SK-N-MC (cell line): ENCODE data around the gene LEF1.
A peak's percentile ranks its signal among the peaks of the same experiment; 100 is the strongest.

ENCODE experiments used
- DNase-seq: peaks from one replicate; pipeline ENCODE4 v3.0.0-alpha.2; 2011; ENCODE audit warnings: low read depth, low spot score
- H3K27ac ChIP-seq: fragments of 200-600 bp; sonication (generic); 2 replicates; pipeline ENCODE4 v1.5.1; 2016; ENCODE audit warnings: mixed run types
- H3K36me3 ChIP-seq: fragments of 200-600 bp; sonication (generic); 2 replicates; pipeline ENCODE4 v1.6.1; 2017; ENCODE audit warnings: antibody characterized with exemption, low read length, mixed read lengths; ENCODE audit not compliant: insufficient read depth
- H3K4me3 ChIP-seq: fragments of 200-600 bp; sonication (generic); 2 replicates; pipeline ENCODE4 v1.5.1; 2016
- H3K9ac ChIP-seq: fragments of 200-600 bp; sonication (generic); 2 replicates; pipeline ENCODE4 v1.8.0; 2017; ENCODE audit warnings: mixed run types, mixed read lengths; ENCODE audit not compliant: insufficient read length
- H3K9me3 ChIP-seq: fragments of 200-600 bp; sonication (generic); 2 replicates; pipeline ENCODE4 v1.6.1; 2017; ENCODE audit warnings: low read depth, mild to moderate bottlenecking, antibody characterized with exemption, low read length, moderate library complexity, mixed read lengths
- EZH2 ChIP-seq: fragments of 200-600 bp; sonication (generic); IDR thresholded peaks from one replicate; pipeline ENCODE4 v1.6.1; 2017; ENCODE audit warnings: antibody characterized with exemption
- FOXP2 ChIP-seq: optimal IDR thresholded peaks from 2 replicates; pipeline ENCODE3; 2011; ENCODE audit warnings: mild to moderate bottlenecking, moderate library complexity; ENCODE audit not compliant: insufficient read depth; ENCODE audit errors: extremely low read length, control extremely low read depth
- POLR2AphosphoS5 ChIP-seq: IDR thresholded peaks from 2 replicates; pipeline ENCODE4 v1.6.1; 2012; ENCODE audit warnings: mild to moderate bottlenecking, low read depth, low read length, borderline replicate concordance

Gene LEF1

GRCh38 chr4:108068442-108068841 lies 100.3 kb downstream of the LEF1 start:
- Histone ChIP-seq H3K4me3 (peak overlapping the region; percentile 44), H3K36me3 (peaks cover 5% of the 10 kb centered on the region; the same call in 1 of the 2 replicates), H3K9me3 (no peaks in the 10 kb centered on the region), H3K9ac (no peak overlapping the region), H3K27ac (peak overlapping the region; percentile 54; the same call in 1 of the 2 replicates)
- peak; percentile 55 for DNase-seq
- no peak for TF ChIP-seq EZH2
- TF ChIP-seq POLR2AphosphoS5 = peak; percentile 30; the same call in 1 of the 2 replicates

- Histone ChIP-seq H3K36me3 (no peaks in the 10 kb centered on the region), H3K27ac (no peak overlapping the region), H3K9me3 (no peaks in the 10 kb centered on the region), H3K4me3 (no peak overlapping the region), H3K9ac (no peak overlapping the region)
- TF ChIP-seq FOXP2 (no peak), EZH2 (no peak), POLR2AphosphoS5 (no peak)
- DNase-seq = no peak
These were observed 107.9 kb downstream of the LEF1 start for GRCh38 chr4:108060686-108061321.

- TF ChIP-seq EZH2 (no peak), FOXP2 (no peak), POLR2AphosphoS5 (no peak)
- H3K36me3 ChIP-seq = no peaks in the 10 kb centered on the region
- H3K9ac ChIP-seq = no peak overlapping the region
- no peak overlapping the region for H3K27ac ChIP-seq
- no peaks in the 10 kb centered on the region for H3K9me3 ChIP-seq
- no peak for DNase-seq
- H3K4me3 ChIP-seq = no peak overlapping the region
These were observed 108.6 kb downstream of the LEF1 start for GRCh38 chr4:108060164-108060563.

- TF ChIP-seq POLR2AphosphoS5 (no peak), FOXP2 (no peak)
- peaks cover 5% of the 10 kb centered on the region; the same call in 1 of the 2 replicates for H3K36me3 ChIP-seq
- no peak overlapping the region for H3K27ac ChIP-seq
- no peak for DNase-seq
- H3K4me3 ChIP-seq = no peak overlapping the region
- H3K9ac ChIP-seq = no peak overlapping the region
- no peaks in the 10 kb centered on the region for H3K9me3 ChIP-seq
These were observed 109.9 kb downstream of the LEF1 start for GRCh38 chr4:108058685-108059440.

- DNase-seq = no peak
- H3K9ac ChIP-seq = no peak overlapping the region
- H3K36me3 ChIP-seq = peaks cover 6% of the 10 kb centered on the region; the same call in 1 of the 2 replicates
- H3K9me3 ChIP-seq = no peaks in the 10 kb centered on the region
- H3K27ac ChIP-seq = no peak overlapping the region
- TF ChIP-seq FOXP2 (no peak), POLR2AphosphoS5 (no peak), EZH2 (no peak)
- H3K4me3 ChIP-seq = no peak overlapping the region
These were observed 112.3 kb downstream of the LEF1 start for GRCh38 chr4:108056418-108056817.

- H3K36me3 ChIP-seq = peaks cover 6% of the 10 kb centered on the region; the same call in 1 of the 2 replicates
- no peak overlapping the region for H3K9ac ChIP-seq
- DNase-seq = no peak
- H3K4me3 ChIP-seq = no peak overlapping the region
- no peak for TF ChIP-seq POLR2AphosphoS5
- TF ChIP-seq FOXP2 = no peak
- TF ChIP-seq EZH2 = no peak
- H3K27ac ChIP-seq = no peak overlapping the region
- H3K9me3 ChIP-seq = no peaks in the 10 kb centered on the region
These were observed 112.9 kb downstream of the LEF1 start for GRCh38 chr4:108055787-108056186.

- peaks cover 6% of the 10 kb centered on the region; the same call in 1 of the 2 replicates for H3K36me3 ChIP-seq
- no peak overlapping the region for H3K9ac ChIP-seq
- no peak overlapping the region for H3K4me3 ChIP-seq
- DNase-seq = no peak
- H3K27ac ChIP-seq = no peak overlapping the region
- TF ChIP-seq EZH2 (no peak), FOXP2 (no peak), POLR2AphosphoS5 (no peak)
- no peaks in the 10 kb centered on the region for H3K9me3 ChIP-seq
These were observed 114.6 kb downstream of the LEF1 start for GRCh38 chr4:108054025-108054638.

GRCh38 chr4:108053251-108053711 lies 115.5 kb downstream of the LEF1 start:
- no peak for DNase-seq
- H3K36me3 ChIP-seq = peaks cover 12% of the 10 kb centered on the region
- H3K27ac ChIP-seq = no peak overlapping the region
- no peak overlapping the region for H3K4me3 ChIP-seq
- no peak overlapping the region for H3K9ac ChIP-seq
- no peaks in the 10 kb centered on the region for H3K9me3 ChIP-seq
- no peak for TF ChIP-seq EZH2
- TF ChIP-seq POLR2AphosphoS5 = no peak
- no peak for TF ChIP-seq FOXP2
